Measurements from ENCODE around the gene ACTBL2. TPM values are rescaled to one million over a fixed set of nuclear protein-coding genes. Genes with fewer than 3 reads are reported as not detected.
A peak's percentile ranks its signal among the peaks of the same experiment; 100 is the strongest.

The ACTBL2 gene
- total RNA-seq, 3 donors from 2014 or later, result 1.2 TPM; not detected in 2

DNA sequence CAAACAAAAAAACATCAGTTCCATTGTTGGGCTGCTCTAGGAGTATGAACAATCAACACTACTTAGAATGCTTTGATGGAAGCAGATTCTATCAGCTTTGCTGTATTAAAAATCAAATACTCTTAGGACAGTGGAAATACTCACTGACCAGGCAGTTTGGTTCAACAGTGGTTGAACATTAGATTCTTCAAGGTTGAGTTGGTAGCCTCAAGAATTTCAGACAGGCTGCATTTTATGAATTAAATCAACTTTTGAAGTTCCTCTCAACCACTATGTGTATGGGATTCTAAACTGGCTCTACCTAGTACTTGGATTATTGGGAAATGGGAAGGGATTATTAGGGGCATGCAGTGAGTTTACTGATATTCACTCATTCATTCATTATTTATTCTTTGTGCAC is 35.0 kb downstream of the ACTBL2 start:
- intact Hi-C loops (cut with DNase I; ENCODE audit: low total_unique reads), result no loop called here
- Histone ChIP-seq H3K4me3 (no peak overlapping the region), H3K4me1 (peaks cover 0 to 5% of the 10 kb centered on the region in 2 donors), H3K9me3 (no peaks in the 10 kb centered on the region), H3K36me3 (no peaks in the 10 kb centered on the region), H3K27me3 (no peaks in the 10 kb centered on the region), H3K27ac (peak overlapping the region; percentile 53 to 81)
- no peak for TF ChIP-seq POLR2AphosphoS5 (IDR thresholded peaks at IDR 0.05)
- TF ChIP-seq, protein P1, sequence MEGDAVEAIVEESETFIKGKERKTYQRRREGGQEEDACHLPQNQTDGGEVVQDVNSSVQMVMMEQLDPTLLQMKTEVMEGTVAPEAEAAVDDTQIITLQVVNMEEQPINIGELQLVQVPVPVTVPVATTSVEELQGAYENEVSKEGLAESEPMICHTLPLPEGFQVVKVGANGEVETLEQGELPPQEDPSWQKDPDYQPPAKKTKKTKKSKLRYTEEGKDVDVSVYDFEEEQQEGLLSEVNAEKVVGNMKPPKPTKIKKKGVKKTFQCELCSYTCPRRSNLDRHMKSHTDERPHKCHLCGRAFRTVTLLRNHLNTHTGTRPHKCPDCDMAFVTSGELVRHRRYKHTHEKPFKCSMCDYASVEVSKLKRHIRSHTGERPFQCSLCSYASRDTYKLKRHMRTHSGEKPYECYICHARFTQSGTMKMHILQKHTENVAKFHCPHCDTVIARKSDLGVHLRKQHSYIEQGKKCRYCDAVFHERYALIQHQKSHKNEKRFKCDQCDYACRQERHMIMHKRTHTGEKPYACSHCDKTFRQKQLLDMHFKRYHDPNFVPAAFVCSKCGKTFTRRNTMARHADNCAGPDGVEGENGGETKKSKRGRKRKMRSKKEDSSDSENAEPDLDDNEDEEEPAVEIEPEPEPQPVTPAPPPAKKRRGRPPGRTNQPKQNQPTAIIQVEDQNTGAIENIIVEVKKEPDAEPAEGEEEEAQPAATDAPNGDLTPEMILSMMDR (IDR thresholded peaks at IDR 0.05), result no peak
- no peak for TF ChIP-seq POLR2A (IDR thresholded peaks at IDR 0.05)
- no peak for DNase-seq (ENCODE audit: low spot score in 2 of 2)

DNA sequence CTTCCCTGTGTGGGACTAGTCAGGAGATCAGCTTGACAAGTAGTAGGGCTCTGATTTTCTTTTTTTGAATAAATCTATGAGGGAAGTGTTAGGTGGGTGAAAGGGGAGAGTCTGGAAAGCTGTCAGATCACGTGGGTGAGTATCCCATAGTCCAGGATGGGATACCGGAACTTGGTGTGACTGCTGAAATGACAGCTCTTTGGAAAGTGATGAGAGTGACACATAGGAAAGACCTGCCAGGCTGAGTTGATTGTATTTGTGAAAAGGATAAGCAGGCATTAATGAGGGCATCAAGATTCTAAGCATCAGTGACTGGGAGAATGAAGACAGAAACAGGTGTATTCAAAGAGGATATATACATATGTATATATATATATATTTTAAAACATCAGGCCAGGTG is 35.6 kb downstream of the ACTBL2 start:
- Histone ChIP-seq H3K9me3 (no peaks in the 10 kb centered on the region), H3K27me3 (no peaks in the 10 kb centered on the region), H3K27ac (no peak overlapping the region), H3K4me3 (no peak overlapping the region), H3K36me3 (no peaks in the 10 kb centered on the region), H3K4me1 (peaks cover 0 to 5% of the 10 kb centered on the region in 2 donors)
- TF ChIP-seq POLR2AphosphoS5 (IDR thresholded peaks at IDR 0.05), result no peak
- TF ChIP-seq POLR2A (IDR thresholded peaks at IDR 0.05), result no peak
- TF ChIP-seq, protein P1 (IDR thresholded peaks at IDR 0.05), result no peak
- no peak for DNase-seq (ENCODE audit: low spot score in 2 of 2)
- intact Hi-C loops (cut with DNase I; ENCODE audit: low total_unique reads), result no loop called here

DNA sequence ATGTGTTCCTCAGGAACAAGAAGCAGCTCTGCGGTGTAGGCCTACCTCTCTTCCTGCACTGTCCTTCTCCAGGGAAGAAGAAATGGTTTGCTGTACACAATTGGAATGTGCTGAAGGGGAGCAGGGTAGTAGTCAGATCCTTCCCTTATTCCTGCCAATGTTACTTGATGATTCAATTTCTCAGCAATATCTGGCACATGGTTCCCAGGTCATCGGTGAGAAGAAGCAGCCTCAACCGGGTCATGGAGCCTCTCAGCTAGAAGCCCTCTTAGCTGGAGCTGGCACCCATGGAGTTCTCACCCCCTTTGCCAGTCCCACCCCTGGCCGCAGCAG is 36.9 kb downstream of the ACTBL2 start:
- Histone ChIP-seq H3K27me3 (no peaks in the 10 kb centered on the region), H3K4me3 (no peak overlapping the region), H3K4me1 (no peaks in the 10 kb centered on the region), H3K9me3 (no peaks in the 10 kb centered on the region), H3K27ac (peak overlapping the region in 1 of 2 donors; percentile 6), H3K36me3 (no peaks in the 10 kb centered on the region)
- DNase-seq (ENCODE audit: low spot score in 2 of 2), result no peak
- intact Hi-C loops (cut with DNase I; ENCODE audit: low total_unique reads), result no loop called here
- TF ChIP-seq POLR2A (IDR thresholded peaks at IDR 0.05) (no peak), POLR2AphosphoS5 (IDR thresholded peaks at IDR 0.05) (no peak)
- TF ChIP-seq, protein P1 (IDR thresholded peaks at IDR 0.05), result no peak

DNA sequence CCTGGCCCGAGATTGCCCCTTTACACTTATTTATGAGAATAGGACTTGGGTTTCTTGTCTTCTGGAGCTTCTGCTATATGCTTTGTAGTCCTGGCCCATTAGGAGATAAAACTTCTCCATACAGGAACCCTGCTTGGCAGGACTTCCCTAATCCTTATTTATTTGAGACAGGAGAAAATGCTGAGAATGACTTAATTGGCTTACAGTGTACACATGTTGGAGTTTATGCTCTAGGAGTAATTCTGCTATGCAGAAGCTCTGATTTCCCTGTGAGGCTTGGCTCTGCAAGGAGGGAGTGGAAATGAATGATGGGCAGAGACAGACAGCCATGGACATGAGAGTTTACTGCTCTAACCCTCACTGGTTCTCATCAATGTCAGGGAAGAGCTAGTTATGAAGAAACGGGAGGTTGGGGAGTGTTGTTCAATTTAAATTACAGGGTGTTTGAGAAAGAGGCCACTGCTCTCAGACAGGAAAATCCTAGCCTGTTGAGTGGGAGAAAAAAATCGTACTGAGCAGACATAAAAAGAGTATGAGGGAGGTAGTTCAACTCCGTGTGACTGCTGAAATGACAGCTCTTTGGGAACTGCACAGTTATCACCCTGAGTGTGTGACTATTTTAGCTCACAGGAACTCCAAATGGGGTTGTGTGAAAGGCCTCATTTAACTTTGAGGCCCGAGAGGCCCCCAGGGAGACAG is 37.5 kb downstream of the ACTBL2 start:
- H3K9me3 ChIP-seq, result no peaks in the 10 kb centered on the region
- H3K27me3 ChIP-seq, result no peaks in the 10 kb centered on the region
- H3K36me3 ChIP-seq, result no peaks in the 10 kb centered on the region
- peak overlapping the region in 1 of 2 donors; percentile 6 for H3K27ac ChIP-seq
- H3K4me1 ChIP-seq, result no peaks in the 10 kb centered on the region
- intact Hi-C loops (cut with DNase I; ENCODE audit: low total_unique reads), result no loop called here
- no peak for DNase-seq (ENCODE audit: low spot score in 2 of 2)
- TF ChIP-seq POLR2AphosphoS5 (IDR thresholded peaks at IDR 0.05), result no peak
- TF ChIP-seq, protein P1 (IDR thresholded peaks at IDR 0.05), result no peak
- TF ChIP-seq POLR2A (IDR thresholded peaks at IDR 0.05), result no peak
- H3K4me3 ChIP-seq, result no peak overlapping the region

DNA sequence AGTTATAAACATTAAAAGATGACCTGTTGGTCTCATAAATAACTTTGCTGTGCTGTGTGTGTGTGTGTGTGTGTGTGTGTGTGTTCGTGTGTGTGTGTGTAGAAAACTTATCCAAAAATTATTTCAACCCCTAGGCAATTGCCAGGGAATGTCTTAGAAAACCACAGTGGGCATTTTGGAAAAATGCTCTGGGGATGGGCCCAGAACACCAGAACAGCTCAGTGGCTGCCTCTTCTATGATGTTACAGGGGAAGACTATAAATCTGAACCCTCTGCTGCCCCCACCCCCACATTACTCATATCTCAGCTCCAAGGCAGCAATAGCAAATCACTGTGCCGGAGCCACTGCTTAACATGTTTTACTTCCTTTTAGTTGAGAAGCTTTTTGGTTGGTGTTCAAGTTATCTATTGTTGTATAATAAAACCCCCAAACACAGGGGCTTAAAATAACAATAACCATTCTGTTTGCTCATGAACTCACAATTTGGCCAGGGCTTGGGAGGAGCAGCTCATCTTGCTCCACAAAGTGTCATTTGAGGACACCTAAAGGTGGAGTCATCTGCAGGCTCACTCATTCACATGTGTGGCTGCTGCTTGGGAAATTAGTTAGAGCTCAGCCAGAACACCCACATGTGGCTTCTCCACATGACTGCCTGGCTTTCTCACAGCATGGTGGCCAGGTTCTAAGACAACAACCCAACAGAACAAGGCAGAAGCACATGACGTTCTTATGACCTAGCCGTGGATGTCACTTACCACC is 40.4 kb downstream of the ACTBL2 start:
- TF ChIP-seq POLR2AphosphoS5 (IDR thresholded peaks at IDR 0.05), result peak; percentile 43 to 72 (median 69)
- TF ChIP-seq, protein P1 (IDR thresholded peaks at IDR 0.05), result no peak
- TF ChIP-seq POLR2A (IDR thresholded peaks at IDR 0.05), result no peak
- Histone ChIP-seq H3K4me1 (no peaks in the 10 kb centered on the region), H3K36me3 (no peaks in the 10 kb centered on the region), H3K4me3 (no peak overlapping the region), H3K27ac (peak overlapping the region; percentile 62 to 69), H3K9me3 (no peaks in the 10 kb centered on the region), H3K27me3 (no peaks in the 10 kb centered on the region)
- DNase-seq (ENCODE audit: low spot score in 2 of 2), result peak in 1 of 2 donors; percentile 65
- intact Hi-C loops (cut with DNase I; ENCODE audit: low total_unique reads), result no loop called here

Measured in breast epithelium (tissue), 4 donors.